ENCODE measurements around the gene COPZ1. TPM values are rescaled to one million over a fixed set of nuclear protein-coding genes. Genes with fewer than 3 reads are reported as not detected.

COPZ1 gene
- total RNA-seq, 1 experiment from 2014 or later: 104 TPM

GRCh38 chr12:54363618-54364017 is 38.7 kb downstream of the COPZ1 start:
- H4K5ac ChIP-seq (ENCODE audit: insufficient read length, low read depth, low read length): no peak overlapping the region
- H2BK12ac ChIP-seq (ENCODE audit: insufficient read length, low read depth, low read length): no peak overlapping the region
- H3K9ac ChIP-seq (ENCODE audit: extremely low read depth, insufficient read length, low read length): no peak overlapping the region
- no peak overlapping the region for H2BK20ac ChIP-seq (ENCODE audit: low read depth, low read length, poor library complexity, severe bottlenecking)
- H2BK120ac ChIP-seq (ENCODE audit: low read depth, low read length, poor library complexity, severe bottlenecking): no peak overlapping the region
- H3T11ph ChIP-seq (ENCODE audit: low read length): no peak overlapping the region
- peaks cover 3% of the 10 kb centered on the region for H3K23me2 ChIP-seq (ENCODE audit: insufficient read length, low read depth, low read length, poor library complexity, severe bottlenecking)
- H3K27me3 ChIP-seq (ENCODE audit: insufficient read depth, low read length): no peaks in the 10 kb centered on the region; the same call in 1 of the 2 replicates
- no peak overlapping the region for H3K4me2 ChIP-seq (ENCODE audit: insufficient read depth, insufficient read length, low read length)
- no peak overlapping the region for H3K27ac ChIP-seq (ENCODE audit: insufficient read length, low read depth, low read length)
- H3K27ac Mint-ChIP-seq: no peak overlapping the region
- H3K36me3 Mint-ChIP-seq (ENCODE audit: insufficient read depth in 1 of 3, low read depth in 3 of 3): no peaks in the 10 kb centered on the region
- peaks cover 3% of the 10 kb centered on the region for H4K20me1 ChIP-seq (ENCODE audit: control insufficient read depth, insufficient read depth, insufficient read length)
- no peak overlapping the region for H3K56ac ChIP-seq (ENCODE audit: insufficient read length, low read depth, low read length)
- no peak overlapping the region for H3K4ac ChIP-seq (ENCODE audit: low read depth, low read length)
- H3K27me3 Mint-ChIP-seq (ENCODE audit: low read depth): peaks cover 30% of the 10 kb centered on the region
- H3K79me1 ChIP-seq (ENCODE audit: insufficient read depth, low read depth, low read length, poor library complexity, severe bottlenecking): no peaks in the 10 kb centered on the region
- no peaks in the 10 kb centered on the region for H3K4me1 ChIP-seq (ENCODE audit: insufficient read depth, low read length)
- H2AK5ac ChIP-seq (ENCODE audit: insufficient read length, low read length): no peak overlapping the region
- no peak overlapping the region for H3K14ac ChIP-seq (ENCODE audit: insufficient read depth, low read length)
- no peak overlapping the region for H2BK5ac ChIP-seq (ENCODE audit: insufficient read length, low read length)
- DNase-seq: no peak
- H3K9me3 Mint-ChIP-seq: no peaks in the 10 kb centered on the region
- H4K91ac ChIP-seq (ENCODE audit: insufficient read length, low read depth, low read length): no peak overlapping the region
- H3K9me3 ChIP-seq (ENCODE audit: control insufficient read depth, low read depth, low read length): no peaks in the 10 kb centered on the region
- no peak overlapping the region for H3K4me3 Mint-ChIP-seq
- no peak overlapping the region for H3K23ac ChIP-seq (ENCODE audit: insufficient read length, low read depth, low read length)
- no peak overlapping the region for H4K8ac ChIP-seq (replicated peaks; ENCODE audit: insufficient read length, low read depth, low read length)
- no peak for TF ChIP-seq CTCF (conservative IDR thresholded peaks at IDR 0.05)
- WGBS (ENCODE audit: extremely low coverage, insufficient read length, low lambda C conversion rate): no CpG with 5 or more reads among the region's 6 CpGs
- H3K4me1 Mint-ChIP-seq: peaks cover 12 to 13% of the 10 kb centered on the region in 2 experiments
- no peak overlapping the region for H2BK15ac ChIP-seq (ENCODE audit: low read depth, low read length)
- no peaks in the 10 kb centered on the region for H3K79me2 ChIP-seq (ENCODE audit: insufficient read depth, low read length)
- H3K18ac ChIP-seq (ENCODE audit: insufficient read length, low read depth, low read length): no peak overlapping the region
- no peak overlapping the region for H2AFZ ChIP-seq (ENCODE audit: low read length)

Measured in H9 (cell line).